DND-41 (cell line): ENCODE results near the gene ADAM10.

Experiments
- ATAC-seq: fragments of 200-7000 bp; cut with Tn5 transposase; 3 replicates; pipeline ENCODE4 v1.9.1; 2021; ENCODE audit warnings: low read depth; ENCODE audit not compliant: insufficient read depth
- DNase-seq: peaks from one replicate; pipeline ENCODE4 v3.0.0-alpha.2; 2020
- H2AFZ ChIP-seq: 2 replicates; pipeline ENCODE4 v1.6.0; 2012; ENCODE audit warnings: low read depth, low read length
- H3K27ac ChIP-seq: 2 replicates; pipeline ENCODE4 v1.5.1; 2012; ENCODE audit warnings: low read length, inconsistent platforms
- H3K27me3 ChIP-seq: fragments of 200-600 bp; sonication (generic); 2 replicates; pipeline ENCODE4 v1.6.0; 2012; ENCODE audit warnings: low read length, mild to moderate bottlenecking, inconsistent platforms; ENCODE audit not compliant: insufficient read depth, poor library complexity
- H3K36me3 ChIP-seq: 2 replicates; pipeline ENCODE4 v1.5.1; 2012; ENCODE audit warnings: low read length, inconsistent platforms; ENCODE audit not compliant: insufficient read depth
- H3K4me1 ChIP-seq: 2 replicates; pipeline ENCODE4 v1.5.1; 2012; ENCODE audit warnings: mild to moderate bottlenecking, low read length; ENCODE audit not compliant: insufficient read depth
- H3K4me2 ChIP-seq: 2 replicates; pipeline ENCODE4 v1.6.0; 2012; ENCODE audit warnings: mild to moderate bottlenecking, moderate library complexity, low read length, inconsistent platforms; ENCODE audit not compliant: insufficient read depth
- H3K4me3 ChIP-seq, 2 experiments: fragments of 200-600 bp in 1 of 2; shearing (Covaris generic) in 1 of 2; 2 replicates each; pipeline ENCODE4 v1.5.1; 2012 to 2016; ENCODE audit warnings: inconsistent platforms in 2 of 2, low read length in 2 of 2, mild to moderate bottlenecking in 2 of 2, low read depth in 1 of 2, moderate library complexity in 1 of 2
- H3K79me2 ChIP-seq: 2 replicates; pipeline ENCODE4 v1.6.0; 2012; ENCODE audit warnings: low read length, inconsistent platforms; ENCODE audit not compliant: insufficient read depth
- H3K9ac ChIP-seq: 2 replicates; pipeline ENCODE4 v1.6.0; 2012; ENCODE audit warnings: low read depth, mild to moderate bottlenecking, inconsistent platforms, low read length, moderate library complexity
- H3K9me3 ChIP-seq: 2 replicates; pipeline ENCODE4 v1.5.1; 2012; ENCODE audit warnings: low read length, moderate library complexity, mild to moderate bottlenecking, inconsistent platforms; ENCODE audit not compliant: insufficient read depth, severe bottlenecking
- H4K20me1 ChIP-seq: 2 replicates; pipeline ENCODE4 v1.6.0; 2012; ENCODE audit warnings: low read length; ENCODE audit not compliant: insufficient read depth
- CTCF ChIP-seq: IDR thresholded peaks from 2 replicates; pipeline ENCODE4 v1.5.1; 2012; ENCODE audit warnings: borderline replicate concordance, low read length, moderate library complexity, mild to moderate bottlenecking; ENCODE audit not compliant: poor library complexity, severe bottlenecking; ENCODE audit errors: extremely low read depth
- EZH2 ChIP-seq: IDR thresholded peaks from 3 replicates; pipeline ENCODE4 v1.6.1; 2012; ENCODE audit warnings: borderline replicate concordance, low read depth, mild to moderate bottlenecking, moderate library complexity, low read length, inconsistent platforms; ENCODE audit not compliant: severe bottlenecking

ADAM10 gene

GRCh38 chr15:58631319-58631718 lies 118.2 kb downstream of the ADAM10 start:
- ATAC-seq: no peak
- DNase-seq: no peak
- Histone ChIP-seq H3K9ac (no peak overlapping the region), H3K27me3 (no peaks in the 10 kb centered on the region), H3K9me3 (no peaks in the 10 kb centered on the region), H3K4me2 (no peak overlapping the region), H3K4me1 (peaks cover 24% of the 10 kb centered on the region), H4K20me1 (no peaks in the 10 kb centered on the region), H3K36me3 (peaks cover 41% of the 10 kb centered on the region), H2AFZ (no peak overlapping the region), H3K79me2 (peaks cover 8% of the 10 kb centered on the region), H3K4me3 (no peak overlapping the region), H3K27ac (no peak overlapping the region)
- no peak for TF ChIP-seq EZH2
- TF ChIP-seq CTCF: no peak

DNA sequence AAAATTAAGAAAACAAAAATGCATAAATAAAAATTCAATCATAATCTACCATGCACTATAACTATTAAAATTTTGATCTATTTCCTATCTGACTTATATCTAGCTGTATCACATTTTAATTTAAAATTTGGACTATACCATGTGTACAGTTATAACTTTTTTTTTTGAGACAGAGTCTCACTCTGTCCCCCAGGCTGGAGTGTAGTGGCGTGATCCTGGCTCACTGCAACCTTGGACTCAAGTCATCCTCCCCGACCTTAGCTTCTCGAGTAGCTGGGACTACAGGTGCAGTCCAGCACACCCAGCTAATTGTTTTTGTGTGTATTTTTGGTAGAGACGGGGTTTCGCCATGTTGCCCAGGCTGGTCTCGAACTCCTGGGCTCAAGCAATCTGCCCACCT lies 119.9 kb downstream of the ADAM10 start:
- no peak for ATAC-seq
- peaks cover 24% of the 10 kb centered on the region for H3K4me1 ChIP-seq
- H3K4me2 ChIP-seq: no peak overlapping the region

DNA sequence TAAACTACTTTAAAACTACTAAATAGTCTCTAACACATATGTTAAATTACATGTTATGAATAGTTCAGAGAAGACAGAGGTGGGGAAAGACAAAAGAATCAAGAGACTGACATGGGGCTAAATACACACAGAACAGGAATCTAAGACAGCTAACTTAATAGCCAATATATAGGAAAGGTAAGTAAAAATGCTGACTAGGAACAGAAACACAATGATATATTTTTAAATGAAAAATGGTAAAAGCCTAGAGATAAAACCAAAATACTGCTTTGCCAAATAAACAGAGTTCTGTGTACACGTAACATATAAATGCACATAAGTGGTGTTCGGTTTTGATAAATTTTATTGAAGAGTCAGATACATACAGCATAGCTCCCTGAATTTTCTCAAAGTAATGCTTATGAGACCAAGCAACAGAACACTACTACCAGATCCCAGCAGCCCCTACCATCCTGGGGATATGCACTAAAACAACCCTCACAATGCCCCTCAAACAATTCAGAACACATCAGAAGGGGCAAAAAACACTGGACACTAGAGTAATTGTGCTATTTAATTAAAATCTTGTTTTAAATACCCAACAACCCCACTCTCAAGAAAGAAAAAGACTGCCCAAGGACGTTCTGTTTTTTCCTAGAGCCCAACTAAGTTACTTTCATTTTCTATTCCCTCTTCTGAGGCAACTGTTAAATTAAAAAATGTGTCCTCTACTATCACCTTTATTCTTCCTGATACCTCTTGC lies 121.1 kb downstream of the ADAM10 start:
- peak overlapping the region; percentile 84 for H3K27ac ChIP-seq

More for the DNA sequence above, 119.9 kb downstream of the ADAM10 start:
- no peak for DNase-seq
- no peak overlapping the region for H2AFZ ChIP-seq
- no peak overlapping the region for H3K4me3 ChIP-seq
- H3K79me2 ChIP-seq: peaks cover 8% of the 10 kb centered on the region
- H3K27ac ChIP-seq: peak overlapping the region; percentile 33; the same call in 1 of the 2 replicates
- no peaks in the 10 kb centered on the region for H3K27me3 ChIP-seq
- peaks cover 49% of the 10 kb centered on the region for H3K36me3 ChIP-seq
- no peaks in the 10 kb centered on the region for H4K20me1 ChIP-seq
- no peaks in the 10 kb centered on the region for H3K9me3 ChIP-seq
- TF ChIP-seq CTCF (no peak), EZH2 (no peak)
- no peak overlapping the region for H3K9ac ChIP-seq

More for the DNA sequence above, 121.1 kb downstream of the ADAM10 start:
- Histone ChIP-seq H3K9ac (peak overlapping the region; percentile 55), H3K27me3 (no peaks in the 10 kb centered on the region), H3K4me1 (peaks cover 24% of the 10 kb centered on the region), H3K4me2 (peak overlapping the region; percentile 62), H2AFZ (peak overlapping the region; percentile 58), H3K4me3 (peak overlapping the region; percentile 2 to 47; a peak in 3 of 4 replicates), H4K20me1 (no peaks in the 10 kb centered on the region), H3K9me3 (no peaks in the 10 kb centered on the region), H3K79me2 (peaks cover 8% of the 10 kb centered on the region), H3K36me3 (peaks cover 49% of the 10 kb centered on the region)
- peak; percentile 86 for ATAC-seq
- TF ChIP-seq CTCF: no peak
- no peak for TF ChIP-seq EZH2
- no peak for DNase-seq
